RWPE1 (cell line): Measurements from ENCODE around the gene PSMC3.

Source experiments
- CTCF ChIA-PET: fragments of 350-600 bp; sonication (Branson Sonifier 250); formaldehyde crosslinking; extraction: SDS; loops from one replicate; lab custom pipeline; 2021; lab: Yijun Ruan, JAX
- POLR2A ChIA-PET: fragments of 400-600 bp; formaldehyde crosslinking; extraction: SDS; loops from one replicate; lab custom pipeline; 2020; ENCODE audit warnings: antibody characterized with exemption; ENCODE audit not compliant: low non-redundant PET; lab: Yijun Ruan, JAX
- DNase-seq: peaks from one replicate; pipeline ENCODE4 v3.0.0; 2012; ENCODE audit warnings: low spot score
- H3K27ac ChIP-seq: fragments of 450-650 bp; 2 replicates; pipeline ENCODE4 v1.5.1; 2017
- TF ChIP-seq, protein P1 (sequence below): fragments of 450-650 bp; conservative IDR thresholded peaks from 2 replicates; pipeline ENCODE4 v1.5.1; 2017; ENCODE audit warnings: low read depth, mild to moderate bottlenecking

Gene PSMC3

GRCh38 chr11:47394050-47394321 lies 32.3 kb downstream of the PSMC3 start:
- no peak for DNase-seq
- TF ChIP-seq, protein P1, sequence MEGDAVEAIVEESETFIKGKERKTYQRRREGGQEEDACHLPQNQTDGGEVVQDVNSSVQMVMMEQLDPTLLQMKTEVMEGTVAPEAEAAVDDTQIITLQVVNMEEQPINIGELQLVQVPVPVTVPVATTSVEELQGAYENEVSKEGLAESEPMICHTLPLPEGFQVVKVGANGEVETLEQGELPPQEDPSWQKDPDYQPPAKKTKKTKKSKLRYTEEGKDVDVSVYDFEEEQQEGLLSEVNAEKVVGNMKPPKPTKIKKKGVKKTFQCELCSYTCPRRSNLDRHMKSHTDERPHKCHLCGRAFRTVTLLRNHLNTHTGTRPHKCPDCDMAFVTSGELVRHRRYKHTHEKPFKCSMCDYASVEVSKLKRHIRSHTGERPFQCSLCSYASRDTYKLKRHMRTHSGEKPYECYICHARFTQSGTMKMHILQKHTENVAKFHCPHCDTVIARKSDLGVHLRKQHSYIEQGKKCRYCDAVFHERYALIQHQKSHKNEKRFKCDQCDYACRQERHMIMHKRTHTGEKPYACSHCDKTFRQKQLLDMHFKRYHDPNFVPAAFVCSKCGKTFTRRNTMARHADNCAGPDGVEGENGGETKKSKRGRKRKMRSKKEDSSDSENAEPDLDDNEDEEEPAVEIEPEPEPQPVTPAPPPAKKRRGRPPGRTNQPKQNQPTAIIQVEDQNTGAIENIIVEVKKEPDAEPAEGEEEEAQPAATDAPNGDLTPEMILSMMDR: no peak
- CTCF ChIA-PET: no interaction called here
- no peak overlapping the region for H3K27ac ChIP-seq
- POLR2A ChIA-PET: interaction anchor here (0.6 kb wide), 1 partner anchor 281 kb away, joined by 3 read pairs; no protein-coding TSS in a partner anchor

DNA sequence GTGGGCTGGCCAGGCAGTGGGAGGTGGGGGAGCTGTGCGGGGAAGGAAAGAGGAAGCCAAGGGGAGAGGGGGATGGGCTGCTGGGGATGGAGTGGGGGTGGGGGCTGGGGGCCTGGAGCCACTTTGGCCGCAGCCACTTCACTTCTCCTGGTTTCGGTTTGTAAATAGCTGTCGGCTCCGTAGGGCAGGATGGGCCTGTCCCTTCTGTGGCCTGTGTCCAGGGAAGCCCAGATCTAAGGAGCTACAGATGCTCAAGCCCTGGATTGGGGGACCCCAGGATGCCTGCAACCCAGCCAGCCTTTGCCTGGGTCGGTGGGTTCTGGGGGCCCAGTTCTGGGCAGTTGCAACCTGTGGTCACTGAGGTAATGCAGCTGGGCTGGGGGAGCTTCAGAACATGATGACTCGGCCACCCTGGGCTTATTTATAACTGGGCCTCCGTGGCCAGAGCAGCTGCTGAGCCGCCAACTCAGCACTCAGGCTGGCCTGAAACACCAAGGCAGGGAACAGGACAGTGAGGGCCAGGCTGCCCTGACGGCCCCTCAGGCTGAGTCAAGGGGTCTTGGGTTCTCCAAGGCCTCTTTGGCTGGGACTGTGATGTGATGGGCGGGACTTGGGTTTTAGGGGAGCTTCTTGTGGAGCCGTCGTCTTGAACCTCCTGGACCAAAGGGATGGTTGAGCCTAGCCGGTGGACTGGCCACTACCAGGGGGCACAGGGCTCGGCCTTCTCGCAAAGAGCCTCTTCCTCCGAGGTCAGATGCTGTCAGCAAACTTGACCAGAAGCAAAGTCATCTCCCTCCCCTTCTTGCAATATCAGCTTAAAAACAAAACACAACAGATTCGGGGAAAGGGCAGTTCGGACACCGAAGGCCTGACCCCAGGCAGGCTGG lies 32.8 kb downstream of the PSMC3 start:
- POLR2A ChIA-PET: interaction anchor here (0.6 kb wide), 1 partner anchor 281 kb away, joined by 3 read pairs; no protein-coding TSS in a partner anchor
- CTCF ChIA-PET: no interaction called here
- no peak for DNase-seq
- H3K27ac ChIP-seq: no peak overlapping the region
- TF ChIP-seq, protein P1: no peak

DNA sequence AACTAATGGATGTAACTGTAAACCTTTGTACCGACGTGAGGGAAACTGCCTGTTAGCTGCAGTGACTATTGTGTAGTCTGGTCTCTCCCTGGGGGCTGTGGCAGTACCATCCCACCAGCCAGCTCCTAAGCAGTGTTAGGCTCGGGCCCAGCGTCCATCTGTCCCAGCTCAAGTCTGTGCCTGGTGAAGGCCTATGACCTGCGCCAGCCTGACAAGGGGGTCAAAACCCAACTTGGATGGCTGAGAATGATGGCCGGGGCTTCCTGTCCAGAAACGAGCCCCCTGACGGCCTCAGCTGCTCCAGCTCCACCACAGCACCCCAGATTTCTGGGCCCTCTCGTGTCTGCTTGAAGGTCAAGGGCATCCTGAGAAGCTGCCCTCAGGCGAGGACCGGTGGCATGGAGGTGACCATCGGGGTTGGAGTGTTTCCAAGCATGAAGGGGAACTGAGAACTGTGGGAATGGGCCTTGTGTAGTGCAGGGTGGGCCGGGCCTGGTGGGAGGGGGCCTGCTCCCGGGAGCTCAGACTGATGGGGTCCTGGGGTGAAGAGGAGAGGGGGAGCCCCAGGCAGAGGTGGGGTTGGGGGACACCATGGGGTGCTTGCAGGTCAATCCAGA lies 33.6 kb downstream of the PSMC3 start:
- POLR2A ChIA-PET: no interaction called here
- no peak for DNase-seq
- no peak overlapping the region for H3K27ac ChIP-seq
- CTCF ChIA-PET: no interaction called here
- TF ChIP-seq, protein P1: no peak

DNA sequence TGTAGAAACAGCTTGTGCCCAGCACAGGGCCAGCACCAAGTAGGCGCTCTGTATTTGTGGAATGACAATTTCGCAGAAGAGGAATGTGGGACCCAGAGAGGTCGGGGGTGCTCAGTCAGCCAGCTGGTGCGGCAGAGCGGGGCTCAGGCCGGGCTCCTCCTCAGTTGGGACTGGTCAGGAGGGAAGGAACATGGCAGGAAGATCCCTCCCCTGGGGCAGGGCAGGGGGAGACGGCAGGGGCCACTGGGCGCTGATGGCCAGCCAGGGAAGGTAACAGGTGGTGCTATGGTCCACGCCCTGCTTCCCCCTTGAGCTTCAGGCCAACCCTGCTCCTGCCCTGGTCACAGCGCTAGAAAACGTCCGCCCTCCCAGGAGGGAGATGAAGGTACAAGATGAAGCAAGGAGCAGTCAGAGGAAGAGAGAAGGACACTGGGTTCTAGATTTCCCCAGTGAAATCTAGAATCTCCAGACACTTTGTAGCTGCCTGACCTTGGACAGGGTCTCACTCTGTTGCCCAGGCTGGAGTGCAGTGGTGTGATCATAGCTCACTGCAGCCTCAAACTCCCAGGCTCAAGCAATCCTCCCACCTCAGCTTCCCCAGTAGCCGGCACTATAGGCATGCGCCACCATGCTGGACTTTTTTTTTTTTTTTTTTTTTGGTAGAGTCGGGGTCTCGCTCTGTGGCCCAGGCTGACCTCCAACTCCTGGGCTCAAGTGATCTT lies 34.4 kb downstream of the PSMC3 start:
- TF ChIP-seq, protein P1: no peak
- CTCF ChIA-PET: interaction anchor here (0.6 to 1.0 kb wide), 2 partner anchors 17 to 22 kb away, joined by 3 to 5 read pairs; no protein-coding TSS in a partner anchor
- POLR2A ChIA-PET: no interaction called here
- no peak for DNase-seq
- H3K27ac ChIP-seq: no peak overlapping the region

- TF ChIP-seq, protein P1: no peak
- H3K27ac ChIP-seq: no peak overlapping the region
- ChIA-PET POLR2A (no interaction called here), CTCF (interaction anchor here (0.7 to 1.0 kb wide), 2 partner anchors 17 to 18 kb away, joined by 3 to 5 read pairs; no protein-coding TSS in a partner anchor)
- DNase-seq: no peak
Observed at GRCh38 chr11:47391077-47391583, 35.1 kb downstream of the PSMC3 start.

DNA sequence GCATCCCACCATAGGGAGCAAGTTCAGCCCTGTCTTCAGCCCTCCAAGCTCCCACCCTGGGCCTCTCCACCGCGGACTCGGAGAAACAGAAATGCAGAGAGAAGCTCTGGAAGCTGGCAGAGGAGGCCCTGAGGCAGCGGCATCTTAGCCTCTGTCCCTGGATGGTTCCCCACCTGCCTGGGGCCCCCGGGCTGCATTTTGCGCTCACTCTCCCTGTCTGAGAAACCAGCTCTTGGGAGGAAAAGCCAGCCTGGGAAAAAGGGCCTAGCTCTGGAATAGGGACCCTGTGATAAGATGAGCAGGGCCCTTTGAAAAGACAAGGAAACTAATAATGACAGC lies 35.8 kb downstream of the PSMC3 start:
- CTCF ChIA-PET: interaction anchor here (0.5 to 0.6 kb wide), 2 partner anchors 17 kb away, joined by 4 read pairs; no protein-coding TSS in a partner anchor
- no peak overlapping the region for H3K27ac ChIP-seq
- POLR2A ChIA-PET: no interaction called here
- no peak for DNase-seq
- TF ChIP-seq, protein P1: no peak
